Activated naive CD4-positive, alpha-beta T cell (primary cell): ENCODE measurements around the gene DYNLT1.
"Not testable (repeated sequence)": the region's sequence is repeated elsewhere in the genome, so short reads cannot be mapped to it uniquely, and the experiment has no call there.

Experiments used
- DNase-seq, 4 experiments: peaks; one replicate each; lab custom pipeline; 2025; lab: John Stamatoyannopoulos, UW

The DYNLT1 gene

DNA sequence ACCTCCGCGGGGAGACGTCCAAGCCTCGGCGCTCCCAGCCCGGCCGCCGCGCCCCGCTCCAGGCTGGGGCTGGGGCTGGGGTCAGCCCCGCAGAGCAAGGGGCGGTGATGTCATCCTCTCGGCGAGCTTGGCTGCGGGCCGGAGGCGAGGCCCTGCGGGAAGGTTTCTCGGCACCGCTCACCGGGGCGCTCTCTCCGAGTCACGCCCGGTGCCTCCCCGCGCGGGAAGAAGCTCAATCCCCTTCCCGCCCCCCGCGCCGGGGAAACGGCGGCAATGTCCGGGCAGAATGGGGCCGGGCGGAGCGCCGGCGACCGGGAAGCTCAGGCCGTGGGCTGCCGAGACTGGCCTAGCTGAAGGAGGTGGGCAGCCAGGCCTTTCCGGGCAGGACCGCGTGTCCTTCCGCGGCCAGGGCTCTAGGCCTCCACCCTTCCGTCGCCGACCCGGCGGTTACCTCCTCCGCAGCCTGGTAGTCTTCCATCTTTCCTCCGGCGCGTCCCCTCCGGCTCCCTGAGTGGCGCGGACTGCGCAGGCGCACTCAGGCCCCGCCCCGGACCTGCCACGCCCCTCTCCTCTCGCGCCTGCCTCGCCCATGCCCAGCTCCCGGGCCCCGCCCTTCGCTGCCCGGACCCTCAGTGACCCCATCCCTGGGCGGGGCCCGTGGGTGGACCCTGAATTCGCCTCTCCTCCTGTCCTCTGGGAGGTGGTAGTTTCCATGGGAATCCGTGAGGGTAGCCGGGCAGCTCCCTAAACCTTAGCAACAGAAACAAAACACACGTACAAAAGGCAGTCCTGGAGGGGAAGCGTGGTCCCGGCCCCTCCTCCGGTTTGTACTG is at the start of gene DYNLT1:
DYNLT1 (minus strand) TSS at position 513 of the 833 bp plus-strand sequence; CDS start at position 478, 35 bp downstream.
- peak; percentile 72 to 82 (median 76) for DNase-seq

DNA sequence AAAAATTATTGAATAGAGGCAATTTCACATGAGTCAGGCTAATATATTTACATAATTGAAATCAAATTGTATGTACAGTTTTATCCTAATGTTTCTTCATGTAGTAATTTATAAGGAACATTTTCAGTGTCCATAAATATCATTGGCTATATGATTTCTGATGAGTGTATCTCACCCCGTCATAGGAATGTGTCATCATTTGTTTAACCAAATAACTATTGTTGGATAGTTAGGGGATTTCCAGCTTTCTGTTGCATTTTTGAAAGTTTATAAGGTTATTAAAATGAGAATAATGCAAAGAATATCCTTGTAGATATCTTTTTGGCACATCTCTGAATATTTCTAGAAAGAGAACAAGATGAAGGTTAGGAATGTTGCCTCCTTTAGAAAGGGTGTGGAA is 44.3 kb upstream of the DYNLT1 start:
- no peak for DNase-seq

DNA sequence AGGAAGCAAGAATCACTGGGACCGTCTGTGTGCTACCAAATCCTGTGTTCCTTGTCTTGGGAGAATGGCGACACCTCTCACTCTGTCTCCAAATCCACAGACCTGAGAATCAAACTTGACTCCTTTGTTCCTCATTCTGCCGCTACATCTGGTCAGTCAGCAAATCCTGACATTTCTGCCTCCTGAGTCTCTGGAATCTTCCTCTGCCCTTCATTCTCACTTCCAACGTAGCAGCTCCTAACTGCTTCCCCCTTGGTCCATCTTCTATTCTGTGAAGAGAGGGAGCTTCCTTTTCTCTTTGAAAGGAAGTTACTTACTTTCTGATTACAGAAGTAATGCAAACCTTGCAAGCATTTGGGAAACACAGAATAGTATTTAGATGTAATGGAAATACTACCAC is 43.0 kb upstream of the DYNLT1 start:
- no peak for DNase-seq

DNA sequence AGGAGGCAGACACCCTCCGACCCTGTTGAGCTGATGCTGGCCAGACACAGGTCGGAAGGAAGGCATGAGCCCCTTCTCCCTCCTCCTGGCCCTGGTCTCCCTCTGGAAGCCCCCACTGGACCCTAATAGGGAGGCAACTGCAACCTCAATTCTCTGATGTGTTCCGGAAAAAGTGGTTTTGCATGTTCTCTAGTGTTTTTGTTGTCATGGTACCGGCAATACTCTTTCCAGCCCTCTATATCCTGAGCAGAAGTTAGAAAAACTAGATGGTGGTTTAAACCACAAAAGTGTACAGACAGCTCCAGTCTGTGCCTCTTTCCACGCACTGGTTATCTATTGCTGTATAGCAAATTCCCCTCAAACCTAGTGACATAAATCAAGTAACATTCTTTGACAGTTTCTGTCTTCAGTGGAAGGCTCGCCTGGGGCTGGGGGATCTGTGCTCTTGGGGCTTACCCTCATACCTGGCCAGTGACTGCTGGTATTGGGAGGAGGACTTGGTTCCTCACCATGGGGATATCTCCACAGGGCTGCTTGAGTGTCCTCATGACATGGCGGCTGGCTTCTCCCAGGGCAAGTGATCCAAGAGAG is 42.3 kb upstream of the DYNLT1 start:
- peak in 1 of 4 experiments; percentile 17 for DNase-seq

DNA sequence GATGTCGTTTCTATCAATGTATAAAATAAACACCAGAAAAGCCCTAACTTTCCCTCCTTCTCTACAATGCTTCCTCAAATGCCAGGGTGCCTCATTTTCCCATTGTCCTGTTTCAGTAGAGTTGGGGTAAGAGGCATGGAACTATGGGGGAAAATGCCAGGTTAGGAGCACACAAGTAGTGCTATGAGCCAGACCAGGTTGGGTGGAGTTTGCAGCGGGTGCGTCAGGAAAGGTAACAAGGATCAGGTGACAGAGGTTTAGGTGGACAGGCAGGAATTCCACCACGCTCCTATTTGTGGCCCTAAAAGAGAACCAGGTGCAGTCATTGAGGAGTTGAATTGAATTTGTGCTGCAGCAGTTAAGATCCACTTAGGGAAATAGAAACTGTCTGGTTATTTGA is 41.8 kb upstream of the DYNLT1 start:
- DNase-seq: no peak

DNA sequence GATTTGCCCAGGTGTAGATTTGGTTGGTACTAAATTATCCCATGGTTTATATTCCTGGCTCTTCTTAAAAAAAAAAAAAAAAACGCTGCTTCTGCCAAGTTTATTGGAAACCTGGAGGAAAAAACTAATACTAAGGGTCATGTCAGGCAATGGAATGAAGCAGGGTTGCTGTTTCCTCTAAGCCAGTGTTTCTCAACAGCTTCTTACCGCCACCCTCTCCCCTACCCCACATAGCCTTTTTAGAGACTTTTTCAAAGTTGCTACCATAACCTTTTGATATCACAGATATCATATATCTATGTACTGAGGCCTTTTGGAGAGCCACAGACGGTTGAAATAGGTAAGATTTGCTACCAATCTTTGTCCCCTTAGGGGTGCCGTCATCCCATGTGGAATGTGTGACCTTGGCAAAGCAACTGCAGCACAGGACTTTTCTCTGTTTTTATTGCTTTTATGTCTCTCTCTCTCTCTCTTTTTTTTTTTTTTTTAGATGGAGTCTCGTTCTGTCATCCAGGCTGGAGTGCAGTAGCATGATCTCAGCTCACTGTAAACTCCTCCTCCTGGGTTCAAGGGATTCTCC is 40.3 kb upstream of the DYNLT1 start:
- DNase-seq: no peak

DNA sequence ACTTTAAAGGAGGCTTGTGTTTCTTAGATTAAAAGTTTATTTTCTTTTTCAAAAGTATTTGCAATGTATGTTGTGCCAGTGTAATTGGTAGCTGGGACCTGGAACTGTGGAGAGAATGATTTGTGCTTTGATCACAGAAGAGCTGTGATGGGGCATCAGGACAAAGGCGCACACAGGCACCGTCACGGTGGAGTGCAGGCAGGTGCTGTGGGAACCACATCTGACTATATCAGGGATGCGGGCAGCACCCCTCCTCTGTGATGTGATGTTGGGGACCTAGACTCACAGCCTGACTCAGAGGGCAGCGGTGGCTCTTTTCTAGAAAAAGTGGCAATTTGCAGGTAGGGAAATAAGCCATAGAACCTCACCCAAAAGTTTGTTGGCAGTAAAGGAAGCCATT is 39.8 kb upstream of the DYNLT1 start:
- DNase-seq: peak in 1 of 4 experiments; percentile 11

DNA sequence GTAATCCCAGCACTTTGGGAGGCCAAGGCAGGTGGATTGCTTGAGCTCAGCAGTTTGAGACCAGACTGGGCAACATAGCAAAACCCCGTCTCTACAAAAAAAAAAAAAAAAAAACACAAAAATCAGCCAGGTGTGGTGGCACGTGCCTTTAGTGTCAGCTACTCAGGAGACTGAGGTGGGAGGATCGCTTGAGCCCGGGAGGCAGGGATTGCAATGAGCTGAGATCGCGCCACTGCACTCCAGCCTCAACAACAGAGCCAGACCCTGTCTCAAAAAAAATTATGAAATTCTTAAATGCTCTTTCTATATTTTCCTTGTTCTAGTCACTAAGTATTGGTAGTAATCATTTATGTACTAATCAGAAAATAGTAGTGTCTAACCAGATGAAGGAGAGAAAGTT is 35.9 kb upstream of the DYNLT1 start:
- DNase-seq: no peak

DNA sequence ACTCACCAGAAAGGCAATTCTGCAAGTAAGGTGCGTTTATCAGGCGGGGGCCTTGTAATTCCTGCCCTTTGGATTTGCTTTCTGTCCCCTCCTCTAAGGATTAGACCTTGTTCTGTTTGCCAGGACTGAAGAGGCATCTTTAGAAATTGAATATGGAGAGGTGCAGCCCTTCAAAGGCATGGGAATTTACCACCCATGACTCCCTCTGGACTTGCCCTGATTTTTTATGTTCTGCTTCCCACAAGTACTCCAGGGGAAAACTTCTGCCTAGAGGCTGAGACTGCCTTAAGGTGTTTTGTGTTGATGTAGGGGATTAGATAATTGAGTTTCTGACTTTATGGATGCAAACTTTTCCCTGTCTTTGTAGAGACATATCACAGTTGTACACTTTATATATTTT is 35.5 kb upstream of the DYNLT1 start:
- DNase-seq: no peak

DNA sequence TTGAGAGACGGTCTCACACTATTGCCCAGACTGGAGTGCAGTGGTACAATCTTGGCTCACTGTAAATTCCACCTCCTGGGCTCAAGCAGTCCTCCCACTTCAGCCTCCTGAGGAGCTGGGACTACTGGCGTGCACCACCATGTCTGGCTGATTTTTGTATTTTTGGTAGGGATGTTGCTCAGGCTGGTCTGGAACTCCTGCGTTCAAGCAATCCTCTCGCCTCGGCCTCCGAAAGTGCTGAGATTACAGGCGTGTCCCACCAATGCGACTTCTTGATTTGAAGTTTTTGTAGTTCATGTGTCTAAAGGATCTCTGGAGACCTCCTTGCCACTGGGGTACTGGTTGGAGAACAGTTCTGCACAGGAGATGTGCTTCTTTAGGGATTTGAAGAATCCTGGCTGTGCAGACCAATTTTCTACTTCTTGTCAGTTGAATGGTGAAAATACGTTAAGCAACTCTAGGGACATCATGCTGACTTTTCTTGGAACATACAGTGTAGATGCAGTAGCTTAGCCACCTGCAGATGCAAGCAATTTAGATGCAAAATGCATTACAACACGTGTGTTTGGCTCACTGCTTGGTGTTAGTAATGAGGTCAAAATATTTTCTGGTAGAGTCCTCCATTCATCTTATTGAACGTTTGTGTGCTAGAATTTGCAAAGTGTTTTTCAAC is 33.5 kb upstream of the DYNLT1 start:
- no peak for DNase-seq

DNA sequence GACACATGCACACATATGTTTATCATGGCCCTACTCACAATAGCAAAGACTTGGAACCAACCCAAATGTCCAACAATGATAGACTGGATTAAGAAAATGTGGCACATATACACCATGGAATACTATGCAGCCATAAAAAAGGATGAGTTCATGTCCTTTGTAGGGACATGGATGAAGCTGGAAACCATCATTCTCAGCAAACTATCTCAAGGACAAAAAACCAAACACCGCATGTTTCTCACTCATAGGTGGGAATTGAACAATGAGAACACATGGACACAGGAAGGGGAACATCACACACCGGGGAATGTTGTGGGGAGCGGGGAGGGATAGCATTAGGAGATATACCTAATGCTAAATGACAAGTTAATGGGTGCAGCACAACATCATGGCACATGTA is 32.6 kb upstream of the DYNLT1 start:
- not testable (repeated sequence) for DNase-seq

DNA sequence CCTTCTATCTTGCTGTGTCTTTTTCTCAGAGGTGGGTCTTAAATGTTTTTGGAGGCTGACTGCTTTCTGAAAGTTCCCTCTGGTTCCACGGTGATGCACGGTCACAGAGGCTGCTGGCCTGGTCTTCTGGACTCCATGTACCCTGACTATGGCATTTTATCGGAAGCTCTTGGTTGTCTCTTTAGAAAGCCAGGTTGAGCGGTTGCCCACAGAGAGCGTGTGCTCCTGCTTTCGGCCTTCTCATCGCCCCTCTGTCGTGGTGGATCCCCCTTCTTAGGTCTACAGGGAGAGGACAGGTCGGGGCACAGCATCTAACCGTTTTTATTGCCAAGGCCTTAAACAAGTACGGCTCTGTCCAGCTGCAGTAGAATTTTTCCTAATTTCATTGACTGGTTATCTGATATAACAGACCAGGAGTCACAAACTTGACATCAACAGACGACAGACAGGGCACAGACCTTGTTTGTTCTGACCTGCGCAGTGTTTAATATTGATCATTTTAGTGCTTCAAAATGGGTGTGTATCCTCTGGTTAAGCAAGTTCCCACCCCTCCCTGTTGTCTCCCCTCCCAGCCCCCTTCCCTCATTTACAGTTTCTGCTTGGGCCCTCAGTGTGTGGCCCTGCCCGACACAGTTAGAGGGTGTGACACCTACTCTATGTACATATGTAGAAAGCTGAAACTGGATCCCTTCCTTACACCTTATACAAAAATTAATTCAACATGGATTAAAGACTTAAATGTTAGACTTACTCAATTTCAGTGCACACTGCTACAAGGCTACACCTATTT is 30.0 kb upstream of the DYNLT1 start:
- no peak for DNase-seq

DNA sequence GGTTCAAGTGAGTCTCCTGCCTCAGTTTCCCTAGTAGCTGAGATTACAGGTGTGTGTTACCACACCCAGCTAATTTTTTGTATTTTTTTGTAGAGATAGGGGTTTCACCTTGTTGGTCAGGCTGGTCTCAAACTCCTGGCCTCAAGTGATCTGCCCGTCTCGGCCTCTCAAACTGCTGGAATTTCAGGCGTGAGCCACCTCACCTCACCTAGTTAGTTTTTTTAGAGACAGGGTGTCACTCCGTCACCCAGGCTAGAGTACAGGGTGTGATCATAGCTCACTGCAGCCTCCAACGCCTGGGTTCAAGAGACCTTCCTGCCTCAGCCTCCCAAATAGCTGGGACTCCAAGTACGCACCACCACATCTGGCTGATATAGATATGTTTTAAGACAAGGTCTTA is 28.2 kb upstream of the DYNLT1 start:
- no peak for DNase-seq

DNA sequence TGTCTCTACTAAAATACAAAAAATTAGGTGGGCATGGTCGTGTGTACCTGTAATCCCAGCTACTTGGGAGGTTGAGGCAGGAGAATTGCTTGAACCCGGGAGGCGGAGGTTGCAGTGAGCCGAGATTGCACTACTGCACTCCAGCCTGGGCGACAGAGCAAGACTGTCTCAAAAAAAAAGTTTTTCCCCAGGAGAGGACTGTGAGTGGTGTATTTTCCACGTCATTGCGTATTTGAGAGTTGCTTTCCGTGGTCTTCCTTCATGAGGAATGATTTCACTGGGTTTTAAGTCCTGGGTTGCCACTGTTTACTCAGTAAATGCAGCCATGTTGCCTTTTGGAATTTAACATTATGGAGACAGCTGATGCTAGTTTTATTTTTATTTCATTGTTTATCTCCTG is 27.6 kb upstream of the DYNLT1 start:
- DNase-seq: not testable (repeated sequence)

DNA sequence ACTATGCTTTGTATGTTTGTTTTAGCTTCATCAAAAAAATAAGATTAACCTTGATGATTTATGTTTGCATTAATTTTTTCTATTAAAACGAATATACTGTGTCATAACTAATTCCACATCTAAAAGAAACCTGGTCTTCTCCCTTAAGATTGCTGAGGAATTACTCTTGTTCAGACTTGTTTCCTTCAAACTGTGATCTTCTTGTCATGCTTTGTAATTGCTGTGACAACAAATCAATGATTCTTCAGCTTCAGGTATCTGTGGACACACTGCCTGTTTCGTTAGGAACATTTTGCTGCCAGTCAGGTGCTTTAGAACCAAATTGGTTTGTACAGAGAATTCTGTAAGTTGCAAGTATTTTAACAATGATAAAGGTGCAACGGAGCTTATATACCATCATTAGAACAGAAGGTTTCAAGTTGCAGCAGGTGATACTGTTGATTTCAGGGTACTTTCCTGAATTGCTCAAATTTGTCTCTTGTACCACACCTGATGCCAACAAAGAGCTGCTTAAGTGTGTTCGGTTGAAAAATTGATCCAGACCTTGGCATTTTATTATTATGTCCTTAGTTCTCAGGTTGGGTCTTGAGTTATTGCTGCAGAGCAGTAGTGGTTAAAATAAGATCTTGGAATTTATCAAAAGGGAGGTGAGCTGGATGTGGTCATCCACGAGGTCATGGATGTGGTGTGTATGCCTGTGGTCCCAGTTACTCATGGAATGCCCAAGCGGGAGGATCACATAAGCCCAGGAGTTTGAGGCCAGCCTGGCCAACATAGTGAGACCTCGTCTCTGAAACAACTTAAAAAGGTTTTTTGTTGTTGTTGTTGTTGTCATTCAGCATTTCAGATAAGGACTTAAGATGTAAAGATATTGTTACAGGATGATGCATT is 24.8 kb upstream of the DYNLT1 start:
- no peak for DNase-seq

DNA sequence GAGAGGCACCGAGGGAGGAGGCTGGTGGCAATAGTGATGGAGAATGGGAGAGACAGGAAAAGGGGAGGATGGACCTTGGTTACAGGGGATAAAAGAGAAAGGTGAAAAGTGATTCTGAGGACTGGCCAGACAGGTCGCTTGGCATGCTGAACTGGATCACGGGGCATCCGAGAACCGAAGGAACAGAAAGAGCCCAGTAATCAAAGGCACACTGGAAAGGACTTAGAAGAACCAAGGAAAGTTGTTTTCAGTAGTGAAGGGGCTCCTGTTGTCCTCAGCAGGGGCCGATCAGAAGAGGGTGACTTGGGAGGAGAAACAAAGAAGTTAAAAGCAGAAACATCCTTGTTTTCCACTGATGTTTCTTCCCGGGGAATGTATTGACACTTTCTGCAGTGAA is 24.2 kb upstream of the DYNLT1 start:
- no peak for DNase-seq

DNA sequence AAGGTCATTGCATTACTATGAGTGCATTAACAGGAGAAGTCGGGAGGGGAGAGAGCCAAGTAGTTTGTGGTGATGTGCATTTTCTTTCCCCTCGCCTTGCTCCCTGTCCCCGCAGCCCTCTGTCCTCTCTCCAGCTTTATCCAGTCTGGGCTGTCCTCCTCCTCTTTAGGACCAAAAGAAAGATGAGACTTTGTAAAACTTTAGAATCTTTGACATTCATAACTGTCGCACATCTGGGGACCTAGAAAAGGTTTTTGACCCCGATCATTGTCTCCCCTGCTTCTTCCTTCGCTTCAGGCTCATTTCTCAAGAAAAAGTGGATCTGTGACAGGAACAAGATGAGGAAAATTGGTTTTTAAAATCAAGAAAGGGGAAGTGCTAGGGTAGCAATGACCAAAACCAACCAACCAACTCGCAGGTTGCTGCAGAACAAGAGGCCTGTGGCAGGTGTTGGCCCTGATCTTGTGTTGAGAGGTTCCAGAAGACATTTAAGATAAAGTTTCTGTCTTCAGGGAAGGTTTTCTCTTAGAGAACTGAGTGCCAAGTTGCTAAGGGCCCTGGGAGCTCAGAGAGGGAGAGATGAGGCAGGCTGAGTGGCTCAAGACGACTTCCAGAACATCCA is 22.9 kb upstream of the DYNLT1 start:
- DNase-seq: no peak

DNA sequence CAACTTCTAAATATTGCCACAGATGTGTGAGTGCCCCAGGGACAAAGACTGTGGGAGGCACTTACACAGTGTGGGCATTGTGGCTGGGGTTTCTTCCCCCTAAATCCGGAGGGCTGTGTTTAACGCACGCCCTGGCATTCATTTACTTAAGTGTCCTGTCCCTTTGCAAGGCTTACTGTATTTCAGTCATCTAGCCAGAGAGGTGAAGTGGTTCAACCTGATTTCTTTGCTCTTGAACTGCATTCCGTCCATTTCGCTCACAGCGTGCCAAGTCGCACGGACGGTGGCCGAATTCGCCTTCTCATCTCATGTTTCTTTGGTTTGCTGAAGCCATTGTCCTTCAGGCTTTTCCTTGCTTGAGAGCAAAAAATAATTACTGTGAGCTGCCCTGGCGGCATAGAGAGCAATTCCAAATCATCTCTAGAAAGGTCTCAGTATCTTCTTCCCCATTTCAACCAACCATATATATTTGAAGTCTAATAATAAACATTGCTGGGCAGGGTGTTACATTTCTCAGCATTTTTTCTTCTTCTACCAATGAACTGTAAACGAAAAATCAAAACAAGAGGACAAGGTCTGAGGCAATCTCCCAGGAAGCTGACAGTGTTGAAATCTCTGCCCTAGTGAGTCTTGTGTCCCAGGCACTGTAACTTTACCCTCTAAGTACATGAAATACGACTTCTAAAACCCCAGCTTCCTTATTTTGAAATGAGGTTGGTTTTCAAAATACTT is 22.3 kb upstream of the DYNLT1 start:
- DNase-seq: no peak

DNA sequence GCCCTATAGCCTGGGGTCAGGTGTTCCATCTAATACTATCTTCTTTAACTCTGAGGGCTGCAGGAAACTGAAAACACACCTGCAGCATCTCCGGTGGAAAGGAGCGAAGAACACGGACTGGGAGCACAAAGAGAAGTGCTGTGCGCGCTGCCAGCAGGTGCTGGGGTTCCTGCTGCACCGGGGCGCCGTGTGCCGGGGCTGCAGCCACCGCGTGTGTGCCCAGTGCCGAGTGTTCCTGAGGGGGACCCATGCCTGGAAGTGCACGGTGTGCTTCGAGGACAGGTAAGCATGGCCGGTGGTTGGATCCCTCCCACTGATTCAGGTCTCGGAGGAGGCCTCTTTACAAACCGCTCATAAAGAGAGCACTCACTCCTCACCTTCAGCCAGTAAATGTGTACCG is 20.8 kb upstream of the DYNLT1 start:
- DNase-seq: no peak
